Measurements from ENCODE around the gene SYTL2.
"Not testable (repeated sequence)": the region's sequence is repeated elsewhere in the genome, so short reads cannot be mapped to it uniquely, and the experiment has no call there.

SYTL2 gene

GRCh38 chr11:85800595-85801342, 10.2 kb downstream of the SYTL2 start:
- no peaks in the 10 kb centered on the region for H3K36me3 ChIP-seq (replicated peaks)
- no peak for DNase-seq (ENCODE audit: low spot score in 2 of 2)
- H3K9me3 ChIP-seq: no peaks in the 10 kb centered on the region
- in situ Hi-C loops (cut with MboI; ENCODE audit: low sequenced_read_pairs): no loop called here
- 0 out of 2 replicates have a peak, but pooled peaks cover 6% of the 10 kb centered on the region for H3K27me3 ChIP-seq (ENCODE audit: low read depth)
- no peaks in the 10 kb centered on the region for H3K4me1 ChIP-seq
- no peak overlapping the region for H3K4me3 ChIP-seq

- in situ Hi-C loops (cut with MboI; ENCODE audit: low sequenced_read_pairs): no loop called here
Measured at GRCh38 chr11:85799142-85799541, 11.8 kb downstream of the SYTL2 start.

GRCh38 chr11:85798361-85798760, 12.6 kb downstream of the SYTL2 start:
- Histone ChIP-seq H3K4me3 (no peak overlapping the region), H3K4me1 (no peaks in the 10 kb centered on the region), H3K9me3 (no peaks in the 10 kb centered on the region), H3K36me3 (replicated peaks) (no peaks in the 10 kb centered on the region), H3K27me3 (ENCODE audit: low read depth) (0 out of 2 replicates have a peak, but pooled peaks cover 9% of the 10 kb centered on the region)
- in situ Hi-C loops (cut with MboI; ENCODE audit: low sequenced_read_pairs): no loop called here
- no peak for DNase-seq (ENCODE audit: low spot score in 2 of 2)

More at GRCh38 chr11:85799142-85799541, 11.8 kb downstream of the SYTL2 start:
- Histone ChIP-seq H3K27me3 (ENCODE audit: low read depth) (0 out of 2 replicates have a peak, but pooled peaks cover 9% of the 10 kb centered on the region), H3K4me3 (no peak overlapping the region), H3K9me3 (no peaks in the 10 kb centered on the region), H3K4me1 (no peaks in the 10 kb centered on the region), H3K36me3 (replicated peaks) (no peaks in the 10 kb centered on the region)
- DNase-seq (ENCODE audit: low spot score in 2 of 2): no peak

GRCh38 chr11:85795712-85796487, 15.0 kb downstream of the SYTL2 start:
- no peak for DNase-seq (ENCODE audit: low spot score in 2 of 2)
- 0 out of 2 replicates have a peak, but pooled peaks cover 6% of the 10 kb centered on the region for H3K27me3 ChIP-seq (ENCODE audit: low read depth)
- no peaks in the 10 kb centered on the region for H3K36me3 ChIP-seq (replicated peaks)
- no peaks in the 10 kb centered on the region for H3K9me3 ChIP-seq
- no peaks in the 10 kb centered on the region for H3K4me1 ChIP-seq
- in situ Hi-C loops (cut with MboI; ENCODE audit: low sequenced_read_pairs): no loop called here
- H3K4me3 ChIP-seq: no peak overlapping the region

GRCh38 chr11:85791409-85791990, 19.4 kb downstream of the SYTL2 start:
- Histone ChIP-seq H3K9me3 (no peaks in the 10 kb centered on the region), H3K4me3 (no peak overlapping the region), H3K4me1 (no peaks in the 10 kb centered on the region), H3K27me3 (ENCODE audit: low read depth) (0 out of 2 replicates have a peak, but pooled peaks cover 6% of the 10 kb centered on the region), H3K36me3 (replicated peaks) (no peaks in the 10 kb centered on the region)
- in situ Hi-C loops (cut with MboI; ENCODE audit: low sequenced_read_pairs): no loop called here
- DNase-seq (ENCODE audit: low spot score in 2 of 2): no peak

- Histone ChIP-seq H3K4me3 (no peak overlapping the region), H3K36me3 (replicated peaks) (no peaks in the 10 kb centered on the region), H3K27me3 (ENCODE audit: low read depth) (no peaks in the 10 kb centered on the region), H3K9me3 (no peaks in the 10 kb centered on the region), H3K4me1 (no peaks in the 10 kb centered on the region)
- in situ Hi-C loops (cut with MboI; ENCODE audit: low sequenced_read_pairs): no loop called here
- no peak for DNase-seq (ENCODE audit: low spot score in 2 of 2)
Measured at GRCh38 chr11:85787809-85788760, 22.9 kb downstream of the SYTL2 start.

- in situ Hi-C loops (cut with MboI; ENCODE audit: low sequenced_read_pairs): no loop called here
- no peaks in the 10 kb centered on the region for H3K9me3 ChIP-seq
- no peaks in the 10 kb centered on the region for H3K36me3 ChIP-seq (replicated peaks)
- H3K4me3 ChIP-seq: no peak overlapping the region
- DNase-seq (ENCODE audit: low spot score in 2 of 2): no peak
- no peaks in the 10 kb centered on the region for H3K4me1 ChIP-seq
- no peaks in the 10 kb centered on the region for H3K27me3 ChIP-seq (ENCODE audit: low read depth)
Measured at GRCh38 chr11:85787168-85787567, 23.8 kb downstream of the SYTL2 start.

GRCh38 chr11:85784480-85785265, 26.3 kb downstream of the SYTL2 start:
- DNase-seq (ENCODE audit: low spot score in 2 of 2): no peak
- Histone ChIP-seq H3K9me3 (no peaks in the 10 kb centered on the region), H3K4me1 (no peaks in the 10 kb centered on the region), H3K27me3 (ENCODE audit: low read depth) (no peaks in the 10 kb centered on the region), H3K4me3 (no peak overlapping the region), H3K36me3 (replicated peaks) (no peaks in the 10 kb centered on the region)
- in situ Hi-C loops (cut with MboI; ENCODE audit: low sequenced_read_pairs): no loop called here

GRCh38 chr11:85783758-85784157, 27.2 kb downstream of the SYTL2 start:
- no peak for DNase-seq (ENCODE audit: low spot score in 2 of 2)
- no peaks in the 10 kb centered on the region for H3K27me3 ChIP-seq (ENCODE audit: low read depth)
- no peaks in the 10 kb centered on the region for H3K9me3 ChIP-seq
- H3K4me3 ChIP-seq: no peak overlapping the region
- no peaks in the 10 kb centered on the region for H3K4me1 ChIP-seq
- in situ Hi-C loops (cut with MboI; ENCODE audit: low sequenced_read_pairs): no loop called here
- H3K36me3 ChIP-seq (replicated peaks): no peaks in the 10 kb centered on the region

- in situ Hi-C loops (cut with MboI; ENCODE audit: low sequenced_read_pairs); DNase-seq (ENCODE audit: low spot score in 2 of 2); H3K4me3 ChIP-seq; H3K27me3 ChIP-seq (ENCODE audit: low read depth); H3K9me3 ChIP-seq; H3K36me3 ChIP-seq (replicated peaks): not testable (repeated sequence)
- peaks cover 13% of the 10 kb centered on the region for H3K4me1 ChIP-seq
Measured at GRCh38 chr11:85780780-85781517, 30.0 kb downstream of the SYTL2 start.

- in situ Hi-C loops (cut with MboI; ENCODE audit: low sequenced_read_pairs): no loop called here
- Histone ChIP-seq H3K27me3 (ENCODE audit: low read depth) (no peaks in the 10 kb centered on the region), H3K4me1 (peaks cover 13% of the 10 kb centered on the region), H3K9me3 (no peaks in the 10 kb centered on the region), H3K4me3 (no peak overlapping the region), H3K36me3 (replicated peaks) (no peaks in the 10 kb centered on the region)
- DNase-seq (ENCODE audit: low spot score in 2 of 2): no peak
Measured at GRCh38 chr11:85779956-85780640, 30.8 kb downstream of the SYTL2 start.

GRCh38 chr11:85777603-85777972, 33.4 kb downstream of the SYTL2 start:
- in situ Hi-C loops (cut with MboI; ENCODE audit: low sequenced_read_pairs); H3K27me3 ChIP-seq (ENCODE audit: low read depth); H3K36me3 ChIP-seq (replicated peaks); DNase-seq (ENCODE audit: low spot score in 2 of 2); H3K4me3 ChIP-seq; H3K9me3 ChIP-seq: not testable (repeated sequence)
- peaks cover 13% of the 10 kb centered on the region for H3K4me1 ChIP-seq

Data from HAP-1 (cell line).